Upper lobe of left lung (tissue), 4 donors: ENCODE measurements around the gene TMEM132C.

Experiments
- CTCF ChIP-seq, 6 experiments: fragments of 450-650 bp in 4 of 6; fragments of 200-600 bp in 2 of 6; sonication (generic) in 2 of 6; IDR thresholded peaks; one replicate each; pipeline ENCODE4 v1.5.1; 2016 to 2019; ENCODE audit warnings: antibody characterized with exemption in 6 of 6
- EP300 ChIP-seq, 4 donors: sonication (generic); formaldehyde crosslinking; IDR thresholded peaks; one replicate each; pipeline ENCODE4 v1.5.1; 2017; ENCODE audit warnings: antibody characterized with exemption in 4 of 4, control low read depth in 2 of 4
- POLR2A ChIP-seq, 4 donors: fragments of 450-650 bp; IDR thresholded peaks; one replicate each; pipeline ENCODE4 v1.5.1; 2016 to 2017; ENCODE audit warnings: antibody characterized with exemption in 4 of 4, mild to moderate bottlenecking in 2 of 4
- POLR2AphosphoS5 ChIP-seq, 2 donors: sonication (generic); formaldehyde crosslinking; IDR thresholded peaks; one replicate each; pipeline ENCODE4 v1.5.1; 2017; ENCODE audit warnings: antibody characterized with exemption in 2 of 2

GRCh38 chr12:128682548-128683275, 415.7 kb downstream of the TMEM132C start:
- TF ChIP-seq CTCF (IDR thresholded peaks at IDR 0.05): no peak
- no peak for TF ChIP-seq EP300 (IDR thresholded peaks at IDR 0.05)
- TF ChIP-seq POLR2AphosphoS5 (IDR thresholded peaks at IDR 0.05): no peak
- TF ChIP-seq POLR2A (IDR thresholded peaks at IDR 0.05): no peak
